ENCODE data around the gene LMNTD2. TPM values are rescaled to one million over a fixed set of nuclear protein-coding genes. Genes with fewer than 3 reads are reported as not detected.

LMNTD2 gene
- total RNA-seq (2014; rRNA removed; shearing (Covaris generic)), result 0.22 and 2.3 TPM in 2 replicates
- polyA plus RNA-seq (2016; fragmentation: Nextera tagmentation; extraction: Ambion mirVana), result 0.35 and 0.36 TPM in 2 replicates

- no peaks in the 10 kb centered on the region for H3K9me2 ChIP-seq (ENCODE audit: insufficient read depth)
- peak within 1 kb of the TSS; percentile 52 for H3K9ac ChIP-seq
- peak; percentile 89 for DNase-seq
- no peaks in the 10 kb centered on the region for H3K9me3 ChIP-seq (ENCODE audit: low read depth)
- H3K27me3 ChIP-seq (replicated peaks; ENCODE audit: insufficient read depth), result peaks cover 12% of the 10 kb centered on the region; the same call in 1 of the 2 replicates
- in situ Hi-C loops (cut with MboI), result no loop called here
- no peaks in the 10 kb centered on the region for H3K36me3 ChIP-seq (ENCODE audit: low read depth)
- H3F3A ChIP-seq (ENCODE audit: insufficient read depth), result no peaks in the 10 kb centered on the region
- H3K4me3 ChIP-seq, result peak within 1 kb of the TSS; percentile 79
- no peaks in the 10 kb centered on the region for H3K79me2 ChIP-seq (ENCODE audit: insufficient read depth)
- H4K20me1 ChIP-seq (ENCODE audit: insufficient read depth), result no peaks in the 10 kb centered on the region
- TF ChIP-seq EZH2 (IDR thresholded peaks at IDR 0.05; ENCODE audit: insufficient read depth, poor library complexity, severe bottlenecking) (no peak), EZH2phosphoT487 (IDR thresholded peaks at IDR 0.05; ENCODE audit: insufficient read depth, low read depth) (no peak)
- H3K27ac ChIP-seq, result no peak within 1 kb of the TSS
- H3K4me1 ChIP-seq (ENCODE audit: insufficient read depth), result no peaks in the 10 kb centered on the region
- peak within 1 kb of the TSS; percentile 81 for H2AFZ ChIP-seq
- 3 to 6% methylated on average over 31 to 65 of the region's 95 CpGs for WGBS, 2 experiments (ENCODE audit: low coverage in 1 of 2, low lambda C conversion rate in 2 of 2, missing lambda C conversion rate in 2 of 2)
- H3K4me2 ChIP-seq (ENCODE audit: unreplicated experiment), result peak within 1 kb of the TSS; percentile 77
Observed at GRCh38 chr11:560305-561147, at the start of gene LMNTD2, which contains the start of gene RASSF7. Gene LMNTD2 (minus strand): TSS chr11:560738. CDS start chr11:560716, 22 bp downstream. Gene RASSF7 (plus strand): TSS chr11:560970. CDS start chr11:561769, 799 bp downstream.

- Histone ChIP-seq H3K4me3 (no peak overlapping the region), H3F3A (ENCODE audit: insufficient read depth) (peaks cover 7% of the 10 kb centered on the region; the same call in 1 of the 2 replicates), H3K9me3 (ENCODE audit: low read depth) (no peaks in the 10 kb centered on the region), H3K9me2 (ENCODE audit: insufficient read depth) (no peaks in the 10 kb centered on the region), H3K27me3 (replicated peaks; ENCODE audit: insufficient read depth) (no peaks in the 10 kb centered on the region), H4K20me1 (ENCODE audit: insufficient read depth) (no peaks in the 10 kb centered on the region), H3K4me2 (ENCODE audit: unreplicated experiment) (no peak overlapping the region), H3K27ac (no peak overlapping the region), H2AFZ (no peak overlapping the region), H3K9ac (no peak overlapping the region), H3K79me2 (ENCODE audit: insufficient read depth) (no peaks in the 10 kb centered on the region), H3K36me3 (ENCODE audit: low read depth) (peaks cover 12% of the 10 kb centered on the region; the same call in 1 of the 2 replicates), H3K4me1 (ENCODE audit: insufficient read depth) (no peaks in the 10 kb centered on the region)
- WGBS, 2 experiments (ENCODE audit: low coverage in 1 of 2, low lambda C conversion rate in 2 of 2, missing lambda C conversion rate in 2 of 2), result 85 to 88% methylated on average over 17 to 28 of the region's 28 CpGs
- in situ Hi-C loops (cut with MboI), result no loop called here
- DNase-seq, result no peak
- no peak for TF ChIP-seq EZH2phosphoT487 (IDR thresholded peaks at IDR 0.05; ENCODE audit: insufficient read depth, low read depth)
- TF ChIP-seq EZH2 (IDR thresholded peaks at IDR 0.05; ENCODE audit: insufficient read depth, poor library complexity, severe bottlenecking), result no peak
Observed at GRCh38 chr11:609341-609811, 48.8 kb upstream of the LMNTD2 start.

- no peak overlapping the region for H2AFZ ChIP-seq
- in situ Hi-C loops (cut with MboI), result no loop called here
- no peak overlapping the region for H3K27ac ChIP-seq
- H3K4me3 ChIP-seq, result no peak overlapping the region
- H3K4me2 ChIP-seq (ENCODE audit: unreplicated experiment), result no peak overlapping the region
- H3K79me2 ChIP-seq (ENCODE audit: insufficient read depth), result no peaks in the 10 kb centered on the region
- no peaks in the 10 kb centered on the region for H3K4me1 ChIP-seq (ENCODE audit: insufficient read depth)
- H4K20me1 ChIP-seq (ENCODE audit: insufficient read depth), result no peaks in the 10 kb centered on the region
- no peak for DNase-seq
- no peak overlapping the region for H3K9ac ChIP-seq
- H3K9me3 ChIP-seq (ENCODE audit: low read depth), result no peaks in the 10 kb centered on the region
- no peaks in the 10 kb centered on the region for H3K9me2 ChIP-seq (ENCODE audit: insufficient read depth)
- WGBS, 2 experiments (ENCODE audit: low coverage in 1 of 2, low lambda C conversion rate in 2 of 2, missing lambda C conversion rate in 2 of 2), result 82 to 84% methylated on average over 27 to 28 of the region's 28 CpGs
- peaks cover 7% of the 10 kb centered on the region; the same call in 1 of the 2 replicates for H3F3A ChIP-seq (ENCODE audit: insufficient read depth)
- H3K36me3 ChIP-seq (ENCODE audit: low read depth), result peaks cover 17% of the 10 kb centered on the region; the same call in 1 of the 2 replicates
- no peak for TF ChIP-seq EZH2 (IDR thresholded peaks at IDR 0.05; ENCODE audit: insufficient read depth, poor library complexity, severe bottlenecking)
- no peak for TF ChIP-seq EZH2phosphoT487 (IDR thresholded peaks at IDR 0.05; ENCODE audit: insufficient read depth, low read depth)
- H3K27me3 ChIP-seq (replicated peaks; ENCODE audit: insufficient read depth), result no peaks in the 10 kb centered on the region
Observed at GRCh38 chr11:608791-609251, 48.3 kb upstream of the LMNTD2 start.

GRCh38 chr11:607971-608659 lies 47.6 kb upstream of the LMNTD2 start:
- Histone ChIP-seq H3K9ac (no peak overlapping the region), H3K36me3 (ENCODE audit: low read depth) (peaks cover 19% of the 10 kb centered on the region; the same call in 1 of the 2 replicates), H3F3A (ENCODE audit: insufficient read depth) (peaks cover 7% of the 10 kb centered on the region; the same call in 1 of the 2 replicates), H3K27ac (no peak overlapping the region), H3K4me2 (ENCODE audit: unreplicated experiment) (no peak overlapping the region), H3K4me1 (ENCODE audit: insufficient read depth) (no peaks in the 10 kb centered on the region), H3K27me3 (replicated peaks; ENCODE audit: insufficient read depth) (no peaks in the 10 kb centered on the region), H3K79me2 (ENCODE audit: insufficient read depth) (no peaks in the 10 kb centered on the region; the same call in 1 of the 2 replicates), H3K9me3 (ENCODE audit: low read depth) (no peaks in the 10 kb centered on the region), H2AFZ (no peak overlapping the region), H3K4me3 (no peak overlapping the region), H4K20me1 (ENCODE audit: insufficient read depth) (no peaks in the 10 kb centered on the region), H3K9me2 (ENCODE audit: insufficient read depth) (no peaks in the 10 kb centered on the region)
- in situ Hi-C loops (cut with MboI), result no loop called here
- no peak for DNase-seq
- WGBS, 2 experiments (ENCODE audit: low coverage in 1 of 2, low lambda C conversion rate in 2 of 2, missing lambda C conversion rate in 2 of 2), result 90% methylated on average over 39 to 45 of the region's 45 CpGs
- no peak for TF ChIP-seq EZH2 (IDR thresholded peaks at IDR 0.05; ENCODE audit: insufficient read depth, poor library complexity, severe bottlenecking)
- no peak for TF ChIP-seq EZH2phosphoT487 (IDR thresholded peaks at IDR 0.05; ENCODE audit: insufficient read depth, low read depth)

Data from GM23248 (cell line).